NCI-H1436 treated with DMSO at 0.1 percent for 48 hours (cell line): ENCODE results near the gene ILKAP.

ENCODE experiments used
- DNase-seq: peaks from one replicate; lab custom pipeline; 2025; lab: John Stamatoyannopoulos, UW

The ILKAP gene

GRCh38 chr2:238166391-238167343 lies 36.8 kb downstream of the ILKAP start:
- DNase-seq: no peak

- no peak for DNase-seq
Measured at GRCh38 chr2:238165288-238165921, 38.1 kb downstream of the ILKAP start.

DNA sequence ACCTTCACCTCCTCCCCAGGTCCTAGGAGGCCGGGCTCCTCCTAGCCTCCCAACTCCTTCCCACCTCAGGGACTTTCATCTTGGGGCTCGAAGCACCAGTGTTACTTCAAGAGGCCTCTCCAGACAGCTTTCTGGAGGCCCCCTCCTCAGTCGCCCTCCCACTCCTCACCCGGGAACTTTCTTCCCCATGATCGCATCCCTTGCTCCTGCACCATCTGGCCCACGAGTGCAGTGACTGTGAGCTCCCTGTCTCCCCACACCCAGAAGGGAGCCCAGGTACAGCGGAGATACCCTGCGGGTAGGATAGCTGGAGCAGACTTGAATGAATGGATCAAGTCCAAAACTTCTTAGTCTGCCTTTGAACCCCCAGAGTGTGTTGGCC lies 38.6 kb downstream of the ILKAP start:
- DNase-seq: no peak

- DNase-seq: no peak
Measured at GRCh38 chr2:238163481-238164198, 39.9 kb downstream of the ILKAP start.

DNA sequence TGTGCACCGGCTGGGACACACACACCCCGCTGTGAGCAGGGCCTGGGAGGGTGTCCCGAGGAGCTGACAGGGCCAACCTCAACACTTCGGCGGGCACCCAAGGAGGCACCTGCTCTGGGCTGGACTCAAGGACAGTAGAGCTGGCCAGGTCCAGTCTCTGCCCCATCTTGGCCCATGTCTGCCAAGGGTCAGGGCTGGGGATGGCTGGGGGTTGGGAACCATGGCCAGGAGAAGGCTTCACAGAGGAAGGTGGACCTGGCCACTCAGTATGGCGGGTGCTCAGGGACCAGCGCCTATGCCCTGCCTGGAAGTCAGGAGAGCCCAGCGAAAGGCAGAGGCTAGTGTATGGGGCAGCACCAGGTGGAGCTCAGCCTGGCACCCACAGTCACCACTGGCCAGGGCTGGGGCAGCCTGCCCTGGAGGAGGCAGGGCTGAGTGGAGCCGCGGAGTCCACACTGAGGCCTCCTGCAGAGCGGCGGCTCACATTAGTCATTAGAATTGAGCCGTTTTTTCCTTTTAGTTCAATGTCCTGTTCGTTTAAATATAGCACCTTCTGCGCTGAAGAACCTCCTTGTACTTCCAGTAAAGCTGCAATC lies 40.6 kb downstream of the ILKAP start:
- DNase-seq: no peak

- no peak for DNase-seq
Measured at GRCh38 chr2:238162251-238162845, 41.1 kb downstream of the ILKAP start.

DNA sequence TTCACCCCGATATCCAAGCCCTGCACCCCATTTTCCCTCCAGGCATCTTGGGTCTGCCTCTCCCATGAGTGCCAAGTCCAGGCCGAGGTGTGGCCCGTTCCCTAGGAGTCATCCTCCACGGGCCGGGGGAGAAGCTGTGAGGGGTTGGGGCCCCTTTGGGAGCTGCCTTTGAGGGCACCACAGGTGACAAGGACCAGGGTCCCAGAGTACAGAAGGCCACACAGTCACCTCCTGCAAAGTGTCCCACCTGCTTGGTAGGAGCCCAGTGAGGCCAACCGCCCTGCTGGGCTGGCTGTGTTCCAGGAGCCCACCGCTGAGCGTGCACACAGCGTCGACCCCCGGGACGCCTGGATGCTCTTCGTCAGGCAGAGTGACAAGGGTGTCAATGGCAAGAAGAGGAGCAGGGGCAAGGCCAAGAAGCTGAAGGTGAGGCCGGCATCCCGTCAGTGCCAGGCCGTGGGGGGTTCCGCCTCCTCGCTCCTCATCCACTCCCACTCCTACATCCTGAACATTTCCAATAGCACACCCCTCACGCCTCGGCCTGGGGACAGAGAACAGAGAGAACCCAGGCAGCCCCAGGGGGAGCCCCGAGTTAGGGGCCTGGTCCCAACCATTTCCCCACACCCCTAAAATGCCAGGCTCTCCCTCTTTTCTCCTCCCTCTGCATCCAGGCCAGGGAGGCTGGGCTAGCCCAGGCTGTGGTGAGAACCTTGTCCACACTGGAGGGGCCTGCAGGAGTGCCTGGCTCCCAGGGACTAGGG lies 42.0 kb downstream of the ILKAP start:
- no peak for DNase-seq

DNA sequence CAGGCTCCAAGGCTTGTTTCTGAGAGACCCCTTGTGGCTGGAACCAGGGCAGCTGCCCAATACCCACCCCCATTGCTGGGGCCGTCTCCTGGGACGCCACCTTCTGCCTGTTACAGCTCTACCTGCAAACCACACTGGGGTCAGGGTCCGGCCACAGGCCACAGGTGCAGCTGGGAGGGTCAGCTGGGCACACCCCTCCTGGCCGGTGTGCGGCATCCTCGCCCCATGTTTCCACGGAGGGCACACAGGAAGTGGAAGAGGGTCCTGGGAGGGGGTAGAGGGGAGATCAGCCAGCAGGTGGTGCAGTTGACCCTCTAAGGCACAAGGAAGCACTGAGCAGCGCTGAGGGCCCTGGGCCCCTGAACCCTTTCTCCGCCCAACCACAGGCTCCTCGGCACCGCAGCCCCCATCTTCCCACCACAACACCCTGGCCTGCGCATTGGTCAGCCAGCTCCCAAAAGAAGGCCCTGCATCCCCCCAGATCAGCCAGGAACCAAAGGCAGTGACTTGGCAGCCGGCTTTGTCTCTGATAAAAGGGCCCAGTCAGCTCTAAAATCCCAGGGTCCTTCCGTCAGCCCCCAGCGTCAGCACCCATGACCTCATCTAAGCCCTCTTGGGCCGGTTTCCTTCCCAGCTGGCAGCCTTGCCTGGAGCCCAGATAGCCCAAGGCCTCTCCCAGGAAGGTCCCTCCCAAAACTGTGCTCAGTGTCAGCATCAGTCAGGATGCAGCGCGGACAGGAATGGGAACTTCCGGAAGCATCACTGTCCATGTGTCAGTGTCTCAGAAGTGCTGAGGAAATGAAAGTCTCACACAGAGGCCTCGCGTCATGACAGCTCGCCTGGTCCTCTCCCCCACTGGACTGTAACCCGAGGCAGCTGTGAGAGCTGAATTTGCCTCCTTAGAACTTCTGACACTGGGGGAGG lies 43.0 kb downstream of the ILKAP start:
- DNase-seq: no peak

DNA sequence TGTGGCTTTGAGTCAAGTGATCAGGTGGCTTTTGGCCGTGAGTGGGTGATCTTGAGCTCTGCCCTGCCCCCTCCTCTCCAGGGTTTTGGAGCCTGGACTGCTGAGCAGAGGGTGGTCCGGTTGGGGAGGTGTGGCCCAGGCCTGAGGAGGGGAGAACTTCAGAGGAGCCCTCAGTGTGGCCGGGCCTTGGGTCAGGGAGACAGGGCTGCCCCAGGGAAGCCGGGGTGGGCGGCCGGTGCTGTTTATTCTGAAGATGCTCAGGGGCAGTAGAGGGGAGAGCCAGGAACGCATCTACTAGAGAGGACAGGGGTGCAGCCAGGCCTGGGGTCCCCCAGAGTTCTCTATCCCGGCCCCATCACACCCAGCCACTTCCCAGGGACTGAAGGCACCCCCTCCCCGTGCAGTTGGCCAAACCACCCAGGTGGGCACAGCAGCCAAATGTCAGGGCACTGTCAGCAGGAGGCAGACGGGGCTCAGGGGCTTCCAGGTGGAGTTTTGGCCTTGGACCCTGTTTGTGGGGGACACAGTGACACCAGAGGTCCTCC lies 43.8 kb downstream of the ILKAP start:
- DNase-seq: no peak

GRCh38 chr2:238159071-238159539 lies 44.4 kb downstream of the ILKAP start:
- no peak for DNase-seq

DNA sequence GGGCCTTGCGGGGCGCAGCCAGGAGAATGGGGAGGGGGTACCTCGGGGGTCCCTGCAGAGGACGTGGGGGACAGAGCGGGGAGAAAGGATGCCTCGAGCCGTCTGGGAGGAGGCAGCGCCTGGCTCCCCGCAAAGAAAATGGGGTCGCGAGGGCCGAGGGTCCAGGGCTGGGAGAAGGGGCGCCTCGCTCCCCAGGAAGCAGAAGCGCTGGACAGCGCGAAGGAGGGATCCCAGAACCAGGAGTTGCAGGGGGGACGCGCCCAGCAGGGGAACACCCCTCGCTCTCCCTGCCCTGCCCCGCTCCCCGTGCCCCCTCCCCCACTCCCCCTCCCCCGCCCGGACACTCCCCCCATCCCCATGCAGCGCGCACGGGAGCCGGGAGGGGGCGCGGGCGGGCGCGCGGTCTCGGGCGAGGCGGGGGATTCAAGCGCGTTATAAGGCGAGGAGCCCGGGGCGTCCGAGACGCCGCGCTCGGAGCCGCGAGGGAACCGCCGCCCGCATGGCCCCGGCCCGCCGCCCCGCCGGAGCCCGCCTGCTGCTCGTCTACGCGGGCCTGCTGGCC lies 44.9 kb downstream of the ILKAP start, which contains the start of gene ERFE:
Gene ERFE, plus strand, starts transcription at position 462 of the 562 bp plus-strand sequence. Its CDS starts 38 bp downstream, at position 500.
- DNase-seq: no peak

GRCh38 chr2:238158018-238158508 lies 45.4 kb downstream of the ILKAP start:
- DNase-seq: no peak

DNA sequence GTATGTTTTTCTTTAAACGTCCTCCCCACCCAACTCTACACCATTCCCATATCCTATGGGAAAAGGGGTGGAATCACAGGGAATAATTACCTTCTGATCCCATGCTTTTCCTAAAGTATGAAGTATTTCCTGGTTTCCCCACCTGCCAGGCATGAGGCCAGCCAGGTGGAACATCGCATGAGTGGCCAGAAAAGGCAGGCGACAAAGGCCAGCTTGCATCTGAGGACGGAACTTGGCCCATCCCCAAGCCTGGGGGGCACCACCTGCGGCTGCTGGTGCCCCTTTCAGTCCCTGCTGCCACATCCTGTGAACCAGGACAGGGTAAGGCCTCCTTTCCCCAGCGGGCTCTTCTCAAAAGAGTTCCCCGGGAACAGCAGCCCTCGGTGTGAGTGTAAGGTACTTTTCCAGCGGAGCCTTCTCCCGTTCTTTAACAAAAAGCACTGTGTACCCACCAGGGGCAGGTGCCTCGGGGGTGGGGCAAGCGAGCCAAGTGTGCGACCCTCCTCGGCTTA lies 45.9 kb downstream of the ILKAP start:
- DNase-seq: no peak

- DNase-seq: no peak
Measured at GRCh38 chr2:238155761-238156694, 47.5 kb downstream of the ILKAP start.

DNA sequence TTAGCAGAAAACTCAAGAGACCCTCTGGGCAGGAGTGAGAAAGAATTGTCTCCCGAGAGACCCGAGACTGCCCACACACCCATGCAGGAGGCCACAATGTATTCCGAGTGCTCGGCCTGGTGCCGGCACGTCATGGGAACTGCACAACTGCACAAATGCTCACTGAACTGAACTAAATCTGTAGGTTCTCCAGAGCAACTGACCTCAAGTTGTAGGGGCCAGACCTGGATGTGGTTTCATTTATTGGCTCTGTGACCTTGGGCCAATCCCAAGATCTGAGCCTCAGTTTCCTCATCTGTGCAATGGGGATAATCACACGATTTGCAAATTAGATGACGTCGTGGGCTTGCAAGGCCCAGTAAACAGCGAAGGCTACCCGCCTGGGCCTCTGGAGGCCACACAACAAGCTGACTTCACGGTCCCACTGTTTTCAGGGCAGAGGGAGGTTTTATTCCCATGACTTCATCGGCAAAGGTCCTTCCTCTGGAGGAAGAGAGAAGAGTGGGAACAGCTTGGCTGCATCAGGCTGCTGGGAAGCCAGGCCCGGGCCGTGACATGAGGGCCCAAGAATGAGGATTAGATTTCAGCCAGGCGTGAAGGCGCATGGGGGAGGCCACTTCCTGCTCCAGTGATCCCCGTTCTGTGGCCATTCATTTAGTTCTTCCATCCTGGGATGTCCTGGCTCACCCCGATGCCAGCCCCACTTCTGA lies 48.3 kb downstream of the ILKAP start:
- no peak for DNase-seq

DNA sequence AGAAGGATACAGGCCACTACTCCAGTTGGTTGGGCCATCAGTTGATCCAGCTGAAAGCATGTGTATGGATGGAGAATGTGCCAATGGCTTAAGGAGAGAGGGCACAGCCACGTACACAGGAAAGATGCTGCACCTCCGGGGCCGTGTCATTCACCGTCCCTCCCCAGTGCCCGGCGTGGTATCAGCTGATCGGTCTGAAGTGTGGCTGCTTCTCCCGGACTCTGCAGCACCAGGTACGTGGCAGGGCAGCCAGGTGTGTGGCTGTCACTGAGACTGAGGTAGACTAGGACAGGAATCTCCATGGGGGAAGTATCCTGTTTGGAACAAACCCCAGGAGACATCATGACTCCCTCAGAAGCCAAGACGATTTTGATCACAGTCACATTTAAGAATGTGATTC lies 48.9 kb downstream of the ILKAP start:
- DNase-seq: no peak
